GM19438 (cell line): Measurements from ENCODE around the gene RAPH1.

ENCODE experiments used
- ATAC-seq: cut with Tn5 transposase; IDR thresholded peaks from one replicate; pipeline ENCODE4 v1.9.1; 2021; ENCODE audit warnings: low read depth; ENCODE audit not compliant: unreplicated experiment

RAPH1 gene

DNA sequence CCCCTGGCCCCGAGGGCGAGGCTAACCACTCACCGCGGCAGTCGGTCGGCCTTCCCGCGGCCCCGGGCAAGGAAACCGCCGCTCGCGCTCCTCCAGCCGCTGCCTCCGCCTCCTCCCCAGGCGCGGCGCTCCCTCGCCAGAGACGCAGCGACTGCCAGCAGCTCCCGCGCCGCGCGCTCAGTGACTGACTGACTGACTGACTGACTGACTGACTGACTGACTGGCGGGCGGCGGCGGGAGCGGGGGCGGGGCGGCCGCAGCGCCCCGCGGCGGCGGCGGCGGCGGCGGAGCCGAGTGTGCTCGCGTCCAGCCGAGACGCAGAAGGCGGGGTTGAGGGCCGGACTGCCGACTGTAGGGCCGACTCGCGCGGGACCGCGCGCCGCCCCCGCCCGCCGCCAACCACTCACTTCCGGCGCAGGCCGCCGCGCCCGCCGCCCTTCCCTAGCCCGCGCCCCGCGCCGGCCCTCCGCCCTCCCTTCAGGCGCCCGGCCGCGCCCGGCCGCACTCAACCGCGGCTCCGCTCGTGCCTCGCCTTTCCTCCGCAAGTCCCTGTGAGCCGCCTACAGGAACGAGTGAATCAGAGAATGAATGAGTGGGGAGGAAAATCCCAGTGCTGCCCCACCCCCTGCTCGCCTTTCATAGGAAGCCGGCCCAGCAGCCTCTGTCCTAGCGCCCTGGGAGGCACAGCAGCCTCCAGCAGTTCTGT, at the start of gene RAPH1:
TSS of gene RAPH1 (minus strand) at position 224 of the 706 bp plus-strand sequence. CDS start 39,948 bp downstream, outside the sequence.
- ATAC-seq = peak; percentile 59

- no peak for ATAC-seq
Measured at GRCh38 chr2:203584784-203585183, 49.7 kb upstream of the RAPH1 start.

DNA sequence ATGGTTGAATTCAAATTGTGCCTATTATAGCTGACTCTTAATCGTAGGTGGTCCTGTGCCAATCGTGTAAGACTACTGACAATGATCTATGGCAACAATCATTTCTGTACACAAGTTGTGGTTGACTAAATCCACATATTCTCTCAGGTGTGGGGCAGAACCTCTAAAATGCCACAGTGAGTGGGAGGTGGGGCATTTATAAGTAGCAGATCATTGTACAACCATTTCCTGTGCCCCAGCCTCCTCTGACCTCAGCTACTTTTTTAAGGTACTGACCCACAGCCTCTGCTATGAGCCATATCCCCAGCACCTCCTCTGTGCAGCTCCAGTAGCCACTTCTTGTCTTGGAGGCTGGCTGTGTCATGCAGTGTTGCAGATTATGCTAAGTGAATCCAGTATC, 48.6 kb upstream of the RAPH1 start:
- no peak for ATAC-seq

GRCh38 chr2:203583084-203583695, 48.1 kb upstream of the RAPH1 start:
- ATAC-seq = no peak

GRCh38 chr2:203582468-203582867, 47.4 kb upstream of the RAPH1 start:
- no peak for ATAC-seq

DNA sequence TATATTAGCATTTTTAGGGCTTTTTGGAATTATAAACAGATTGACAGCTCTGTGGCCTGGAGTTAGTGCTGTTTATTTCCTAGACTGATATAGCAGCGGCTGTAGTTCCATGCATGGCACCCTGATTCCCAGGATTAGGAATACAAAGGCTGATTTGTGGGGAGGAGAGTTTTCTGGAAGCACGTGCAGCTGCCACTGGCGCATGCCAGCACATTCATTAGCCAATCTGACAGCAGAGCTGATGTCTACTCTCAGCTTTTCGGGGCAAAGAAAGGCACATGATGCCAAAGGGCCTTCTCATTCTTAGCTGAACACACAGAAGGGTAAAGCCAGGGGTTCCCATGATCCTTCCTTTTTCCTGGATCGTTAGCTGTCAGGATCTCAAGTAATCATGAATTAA, 45.7 kb upstream of the RAPH1 start:
- no peak for ATAC-seq

GRCh38 chr2:203579730-203580129, 44.6 kb upstream of the RAPH1 start:
- ATAC-seq = no peak

- ATAC-seq = peak; percentile 90
Measured at GRCh38 chr2:203578759-203579643, 43.9 kb upstream of the RAPH1 start.

DNA sequence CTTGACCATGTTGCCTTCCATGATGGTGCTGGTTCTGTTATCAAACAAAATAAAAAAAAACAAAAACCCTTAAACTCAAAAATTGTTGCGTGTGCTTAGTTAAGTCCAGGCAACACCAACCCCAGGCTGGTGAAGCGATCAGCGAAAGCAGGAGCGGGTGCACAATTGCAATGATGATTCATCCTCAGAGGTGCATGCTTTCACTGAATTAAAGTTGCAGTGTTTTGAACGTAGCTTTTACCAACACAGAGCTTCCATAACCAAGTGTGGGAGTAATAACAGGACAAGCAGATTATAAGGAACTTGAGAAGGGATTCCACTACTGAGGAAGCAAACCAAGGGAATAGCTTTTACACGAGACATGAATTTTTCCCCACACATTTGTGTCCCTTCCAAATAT, 39.7 kb upstream of the RAPH1 start:
- no peak for ATAC-seq

- ATAC-seq = no peak
Measured at GRCh38 chr2:203572316-203572715, 37.2 kb upstream of the RAPH1 start.

GRCh38 chr2:203569677-203570316, 34.7 kb upstream of the RAPH1 start:
- ATAC-seq = no peak

DNA sequence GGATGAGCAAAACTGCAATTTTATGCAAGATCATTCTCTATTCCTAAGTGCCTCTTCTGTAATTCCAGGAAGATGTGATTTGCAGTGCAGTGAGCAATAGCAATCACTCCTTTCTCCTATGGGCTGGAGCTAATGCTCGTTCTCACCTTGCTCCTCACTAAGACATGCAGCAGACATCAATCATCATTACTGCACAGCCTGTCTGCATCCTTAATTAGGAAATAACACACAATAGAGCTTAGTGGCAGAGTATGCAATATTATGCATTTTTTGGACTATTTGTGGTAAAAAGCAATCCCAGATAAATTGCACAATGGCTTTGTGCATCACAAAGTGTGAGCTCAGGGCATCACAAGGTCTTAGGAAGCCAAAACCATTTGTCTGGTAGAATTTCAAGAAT, 32.6 kb upstream of the RAPH1 start:
- no peak for ATAC-seq

- ATAC-seq = no peak
Measured at GRCh38 chr2:203566161-203566560, 31.1 kb upstream of the RAPH1 start.

- no peak for ATAC-seq
Measured at GRCh38 chr2:203565076-203565475, 30.0 kb upstream of the RAPH1 start.

- ATAC-seq = no peak
Measured at GRCh38 chr2:203562268-203562667, 27.2 kb upstream of the RAPH1 start.

GRCh38 chr2:203559641-203560040, 24.5 kb upstream of the RAPH1 start:
- ATAC-seq = no peak

- ATAC-seq = no peak
Measured at GRCh38 chr2:203553784-203554183, 18.7 kb upstream of the RAPH1 start.

GRCh38 chr2:203551778-203552177, 16.7 kb upstream of the RAPH1 start:
- ATAC-seq = no peak

- ATAC-seq = no peak
Measured at GRCh38 chr2:203550266-203550665, 15.2 kb upstream of the RAPH1 start.

DNA sequence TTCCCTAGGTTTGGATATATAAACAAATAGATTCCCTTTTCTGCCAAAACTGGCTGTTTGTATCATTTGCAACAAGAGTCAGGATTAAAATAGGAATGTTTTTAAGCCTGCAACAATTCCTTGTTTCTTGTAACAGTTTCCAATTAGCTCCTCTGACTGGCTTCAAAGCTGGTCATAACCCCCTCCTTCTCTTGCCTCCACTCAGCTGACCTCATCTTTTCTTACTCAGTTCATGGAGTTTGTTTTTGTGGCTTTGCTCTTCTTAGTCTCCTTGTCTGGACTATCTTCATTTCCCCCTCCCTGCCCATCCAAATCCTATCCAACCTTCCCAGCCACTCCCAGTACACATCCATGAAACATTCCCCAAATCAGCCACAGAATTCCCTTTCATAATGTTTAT, 14.3 kb upstream of the RAPH1 start:
- no peak for ATAC-seq

DNA sequence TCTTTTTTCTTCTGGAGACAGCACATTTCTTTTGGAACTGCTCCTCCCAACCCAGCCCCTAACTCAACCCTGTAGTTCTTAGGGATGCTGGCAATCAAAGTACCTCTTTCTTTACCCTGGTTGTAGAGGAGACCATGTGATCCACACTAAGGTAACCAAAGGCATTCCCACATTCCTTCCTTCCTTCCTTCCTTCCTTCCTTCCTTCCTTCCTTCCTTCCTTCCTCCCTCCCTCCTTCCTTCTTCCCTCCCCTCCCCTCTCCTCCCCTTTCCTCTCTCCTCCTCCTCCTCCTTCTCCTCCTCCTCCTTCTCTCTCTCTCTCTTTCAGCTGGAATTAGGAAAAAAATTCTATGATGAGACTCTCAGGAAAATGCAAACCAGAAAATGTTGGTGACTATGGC, 13.8 kb upstream of the RAPH1 start:
- ATAC-seq = no peak
